Ascending aorta (tissue), 2 donors: ENCODE measurements around the gene TOP2A. TPM values are rescaled to one million over a fixed set of nuclear protein-coding genes. Genes with fewer than 3 reads are reported as not detected.

Source experiments
- DNase-seq, 2 donors: peaks; one replicate each; pipeline ENCODE4 v3.0.0-alpha.2; 2019; ENCODE audit warnings: low spot score in 2 of 2
- H3K27ac ChIP-seq, 2 donors: fragments of 200-600 bp; sonication (generic); one replicate each; pipeline ENCODE4 v1.5.1; 2016 to 2017; ENCODE audit warnings: mild to moderate bottlenecking in 1 of 2
- H3K27me3 ChIP-seq: fragments of 200-600 bp; sonication (generic); one replicate; pipeline ENCODE4 v1.5.1; 2017
- H3K36me3 ChIP-seq, 2 donors: fragments of 200-600 bp; sonication (generic); one replicate each; pipeline ENCODE4 v1.5.1; 2016
- H3K4me1 ChIP-seq, 2 donors: fragments of 200-600 bp; sonication (generic); one replicate each; pipeline ENCODE4 v1.5.1; 2016 to 2017; ENCODE audit warnings: mild to moderate bottlenecking in 1 of 2
- H3K4me3 ChIP-seq, 2 donors: fragments of 200-600 bp; sonication (generic); one replicate each; pipeline ENCODE4 v1.5.1; 2016 to 2017; ENCODE audit warnings: mild to moderate bottlenecking in 1 of 2
- H3K9me3 ChIP-seq, 2 donors: fragments of 200-600 bp; sonication (generic); one replicate each; pipeline ENCODE4 v1.5.1; 2016
- intact Hi-C: fragments of 100-400 bp; cut with DNase I; formaldehyde crosslinking; loops from one replicate; pipeline ENCODE4 v1.15.1; 2023
- total RNA-seq: library from RNA; depleted of rRNA; stranded (reverse); fragments of >200 nt; gene quantifications from one replicate; pipeline ENCODE4 v1.1.0, GENCODE V29; 2016
- TF ChIP-seq, protein P1 (sequence below), 3 experiments: fragments of 200-600 bp in 2 of 3; fragments of 450-650 bp in 1 of 3; sonication (generic) in 2 of 3; IDR thresholded peaks; one replicate each; pipeline ENCODE4 v1.5.1; 2016 to 2019; ENCODE audit warnings: antibody characterized with exemption in 3 of 3, mild to moderate bottlenecking in 1 of 3, moderate library complexity in 1 of 3

Gene TOP2A
- total RNA-seq, 1 donor from 2014 or later: 0.11 TPM

DNA sequence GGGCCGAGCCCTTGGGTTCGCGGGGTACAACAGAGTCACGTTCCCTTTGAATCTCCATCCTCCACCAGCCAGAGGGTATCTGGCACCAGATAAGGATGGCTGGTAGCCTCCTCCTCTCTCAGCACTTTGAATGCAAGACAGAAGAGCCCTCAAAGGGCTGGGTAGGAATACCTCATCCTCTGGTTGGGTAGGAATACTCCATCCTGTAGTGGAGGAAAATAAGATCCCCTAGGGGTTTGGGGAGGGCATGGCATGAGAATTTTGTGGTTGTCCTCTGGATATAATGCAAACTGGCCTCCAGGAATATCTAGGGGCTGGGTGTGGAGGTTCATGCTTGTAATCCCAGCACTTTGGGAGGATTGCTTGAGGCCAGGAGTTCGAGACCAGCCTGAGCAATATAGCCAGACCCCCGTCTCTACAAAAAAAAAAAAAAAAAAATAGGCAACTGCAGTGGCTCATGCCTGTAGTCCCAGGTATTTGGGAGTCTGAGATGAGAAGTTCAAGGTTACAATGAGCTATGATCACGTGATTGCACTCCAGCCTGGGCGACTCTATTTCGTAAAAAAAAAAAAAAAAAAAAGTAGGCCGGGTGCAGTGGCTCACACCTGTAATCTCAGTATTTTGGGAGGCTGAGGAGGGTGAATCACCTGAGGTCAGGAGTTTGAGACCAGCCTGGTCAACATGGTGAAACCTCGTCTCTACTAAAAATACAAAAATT is 28.2 kb upstream of the TOP2A start:
- H3K4me3 ChIP-seq: peak overlapping the region; percentile 64 to 90
- intact Hi-C loops: no loop called here
- H3K9me3 ChIP-seq: no peaks in the 10 kb centered on the region
- no peaks in the 10 kb centered on the region for H3K27me3 ChIP-seq
- peaks cover 20 to 47% of the 10 kb centered on the region in 2 donors for H3K4me1 ChIP-seq
- DNase-seq: no peak
- H3K36me3 ChIP-seq: no peaks in the 10 kb centered on the region
- TF ChIP-seq, protein P1, sequence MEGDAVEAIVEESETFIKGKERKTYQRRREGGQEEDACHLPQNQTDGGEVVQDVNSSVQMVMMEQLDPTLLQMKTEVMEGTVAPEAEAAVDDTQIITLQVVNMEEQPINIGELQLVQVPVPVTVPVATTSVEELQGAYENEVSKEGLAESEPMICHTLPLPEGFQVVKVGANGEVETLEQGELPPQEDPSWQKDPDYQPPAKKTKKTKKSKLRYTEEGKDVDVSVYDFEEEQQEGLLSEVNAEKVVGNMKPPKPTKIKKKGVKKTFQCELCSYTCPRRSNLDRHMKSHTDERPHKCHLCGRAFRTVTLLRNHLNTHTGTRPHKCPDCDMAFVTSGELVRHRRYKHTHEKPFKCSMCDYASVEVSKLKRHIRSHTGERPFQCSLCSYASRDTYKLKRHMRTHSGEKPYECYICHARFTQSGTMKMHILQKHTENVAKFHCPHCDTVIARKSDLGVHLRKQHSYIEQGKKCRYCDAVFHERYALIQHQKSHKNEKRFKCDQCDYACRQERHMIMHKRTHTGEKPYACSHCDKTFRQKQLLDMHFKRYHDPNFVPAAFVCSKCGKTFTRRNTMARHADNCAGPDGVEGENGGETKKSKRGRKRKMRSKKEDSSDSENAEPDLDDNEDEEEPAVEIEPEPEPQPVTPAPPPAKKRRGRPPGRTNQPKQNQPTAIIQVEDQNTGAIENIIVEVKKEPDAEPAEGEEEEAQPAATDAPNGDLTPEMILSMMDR (IDR thresholded peaks at IDR 0.05): no peak
- H3K27ac ChIP-seq: peak overlapping the region; percentile 65 to 92

DNA sequence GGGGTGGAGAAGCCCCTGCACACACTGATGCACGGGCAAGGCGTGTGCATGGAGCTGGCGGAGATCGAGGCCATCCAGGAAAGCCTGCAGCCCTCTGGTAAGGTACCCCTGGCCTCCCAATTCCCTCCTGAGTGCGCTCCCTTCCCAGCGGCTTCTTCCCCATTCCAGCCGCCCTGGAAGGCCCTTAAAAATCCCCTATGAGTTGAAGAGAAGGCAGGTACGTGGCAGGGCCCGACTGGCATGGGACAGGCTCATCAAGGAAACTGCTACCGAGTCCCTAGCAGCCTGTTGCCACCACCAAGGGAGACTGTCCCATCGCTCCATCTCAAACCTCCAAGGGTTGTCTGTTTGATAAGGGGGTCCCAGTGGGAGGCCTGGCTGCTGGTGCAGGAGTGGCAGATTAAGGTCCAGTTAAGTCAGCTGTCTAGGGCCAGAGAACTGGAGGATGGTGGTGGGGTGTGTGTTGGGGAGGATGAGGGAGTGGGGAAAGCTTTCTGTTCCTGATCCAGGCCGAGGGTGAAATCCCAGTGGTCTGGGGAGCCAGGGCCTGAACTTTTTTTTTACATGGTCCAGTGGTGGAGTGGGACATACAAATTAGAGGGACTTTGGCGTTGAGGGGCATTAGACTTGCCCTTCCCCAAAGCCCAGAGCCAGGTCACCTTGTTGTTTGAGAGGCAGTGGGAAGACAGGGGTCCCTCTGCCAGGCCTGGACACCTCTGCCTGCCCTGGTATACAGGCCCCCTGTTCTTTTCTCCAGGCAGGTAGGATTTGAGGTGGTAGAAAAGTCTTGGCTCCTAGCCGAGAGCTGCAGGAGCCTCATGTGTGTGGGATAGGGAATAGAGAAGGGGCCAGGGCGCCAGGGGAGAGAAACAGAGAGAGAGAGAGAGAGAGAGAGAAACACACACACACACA is 26.5 kb upstream of the TOP2A start:
- Histone ChIP-seq H3K27ac (peak overlapping the region; percentile 64 to 92), H3K4me3 (peak overlapping the region; percentile 64 to 90), H3K27me3 (no peaks in the 10 kb centered on the region), H3K9me3 (no peaks in the 10 kb centered on the region), H3K36me3 (no peaks in the 10 kb centered on the region), H3K4me1 (peaks cover 19 to 45% of the 10 kb centered on the region in 2 donors)
- intact Hi-C loops: loop anchor here (1.0 to 2.0 kb wide), 3 partner anchors 8 to 25 kb away; no protein-coding TSS in a partner anchor
- TF ChIP-seq, protein P1 (IDR thresholded peaks at IDR 0.05): peak in 1 of 3 experiments; percentile 1
- no peak for DNase-seq

- Histone ChIP-seq H3K27me3 (no peaks in the 10 kb centered on the region), H3K4me1 (peaks cover 10 to 40% of the 10 kb centered on the region in 2 donors)
These were observed 25.7 kb upstream of the TOP2A start, which contains the start of gene IGFBP4 for GRCh38 chr17:40443196-40443987. TSS of gene IGFBP4 (plus strand) at chr17:40443450. CDS start at chr17:40443736, 286 bp downstream.

GRCh38 chr17:40442392-40443195 is 24.9 kb upstream of the TOP2A start:
- intact Hi-C loops: loop anchor here (1.0 to 2.0 kb wide), 3 partner anchors 10 to 24 kb away; no protein-coding TSS in a partner anchor
- Histone ChIP-seq H3K4me1 (peaks cover 4 to 32% of the 10 kb centered on the region in 2 donors), H3K9me3 (no peaks in the 10 kb centered on the region), H3K4me3 (peak overlapping the region; percentile 64 to 90), H3K27me3 (no peaks in the 10 kb centered on the region), H3K27ac (peak overlapping the region; percentile 89 to 92), H3K36me3 (no peaks in the 10 kb centered on the region)
- TF ChIP-seq, protein P1 (IDR thresholded peaks at IDR 0.05): no peak
- DNase-seq: peak in 1 of 2 donors; percentile 77

More at GRCh38 chr17:40443196-40443987, 25.7 kb upstream of the TOP2A start, which contains the start of gene IGFBP4:
- intact Hi-C loops: loop anchor here (1.0 to 2.0 kb wide), 3 partner anchors 9 to 25 kb away; no protein-coding TSS in a partner anchor
- H3K9me3 ChIP-seq: no peaks in the 10 kb centered on the region
- H3K36me3 ChIP-seq: no peaks in the 10 kb centered on the region
- TF ChIP-seq, protein P1 (IDR thresholded peaks at IDR 0.05): peak in 2 of 3 experiments; percentile 25 to 43
- DNase-seq: peak in 1 of 2 donors; percentile 88
- peak within 1 kb of the TSS; percentile 89 to 92 for H3K27ac ChIP-seq
- peak within 1 kb of the TSS; percentile 64 to 90 for H3K4me3 ChIP-seq
